ENCODE measurements around the gene ZNF230. TPM values are rescaled to one million over a fixed set of nuclear protein-coding genes. Genes with fewer than 3 reads are reported as not detected.

Gene ZNF230
- total RNA-seq, 1 donor from 2014 or later: 0.32 TPM

- H3K36me3 ChIP-seq: peaks cover 61 to 91% of the 10 kb centered on the region in 2 donors
- intact Hi-C loops (cut with DNase I): no loop called here
- no peak overlapping the region for H3K4me3 ChIP-seq
- no peaks in the 10 kb centered on the region for H3K27me3 ChIP-seq
- no peaks in the 10 kb centered on the region for H3K4me1 ChIP-seq
- peaks cover 5 to 50% of the 10 kb centered on the region in 2 donors for H3K9me3 ChIP-seq
- H3K27ac ChIP-seq: no peak overlapping the region
- TF ChIP-seq, protein P1, sequence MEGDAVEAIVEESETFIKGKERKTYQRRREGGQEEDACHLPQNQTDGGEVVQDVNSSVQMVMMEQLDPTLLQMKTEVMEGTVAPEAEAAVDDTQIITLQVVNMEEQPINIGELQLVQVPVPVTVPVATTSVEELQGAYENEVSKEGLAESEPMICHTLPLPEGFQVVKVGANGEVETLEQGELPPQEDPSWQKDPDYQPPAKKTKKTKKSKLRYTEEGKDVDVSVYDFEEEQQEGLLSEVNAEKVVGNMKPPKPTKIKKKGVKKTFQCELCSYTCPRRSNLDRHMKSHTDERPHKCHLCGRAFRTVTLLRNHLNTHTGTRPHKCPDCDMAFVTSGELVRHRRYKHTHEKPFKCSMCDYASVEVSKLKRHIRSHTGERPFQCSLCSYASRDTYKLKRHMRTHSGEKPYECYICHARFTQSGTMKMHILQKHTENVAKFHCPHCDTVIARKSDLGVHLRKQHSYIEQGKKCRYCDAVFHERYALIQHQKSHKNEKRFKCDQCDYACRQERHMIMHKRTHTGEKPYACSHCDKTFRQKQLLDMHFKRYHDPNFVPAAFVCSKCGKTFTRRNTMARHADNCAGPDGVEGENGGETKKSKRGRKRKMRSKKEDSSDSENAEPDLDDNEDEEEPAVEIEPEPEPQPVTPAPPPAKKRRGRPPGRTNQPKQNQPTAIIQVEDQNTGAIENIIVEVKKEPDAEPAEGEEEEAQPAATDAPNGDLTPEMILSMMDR (IDR thresholded peaks at IDR 0.05): no peak
- no peak for DNase-seq (ENCODE audit: low spot score in 2 of 2)
Measured at GRCh38 chr19:44059229-44059628, 56.5 kb downstream of the ZNF230 start.

DNA sequence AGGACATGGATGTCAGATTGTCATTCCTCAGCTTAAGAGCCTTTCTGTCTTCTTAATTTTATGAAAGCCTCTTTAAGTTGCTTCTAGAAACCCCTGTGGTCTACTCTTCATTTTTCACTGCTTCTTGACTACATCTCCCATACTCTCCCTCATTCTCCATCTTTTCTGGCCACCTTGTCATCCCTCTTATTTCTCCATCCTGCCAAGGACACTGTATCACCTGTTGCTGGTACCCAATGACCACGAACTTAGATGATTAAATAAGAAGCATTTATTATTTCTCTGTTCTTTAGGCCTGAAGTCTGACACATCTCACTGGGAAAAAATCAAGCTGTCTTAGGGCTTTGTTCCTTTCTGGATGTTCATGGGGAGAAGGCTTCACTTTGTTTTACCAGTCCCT is 58.3 kb downstream of the ZNF230 start:
- no peak overlapping the region for H3K27ac ChIP-seq
- peaks cover 14 to 68% of the 10 kb centered on the region in 2 donors for H3K9me3 ChIP-seq
- no peak for DNase-seq (ENCODE audit: low spot score in 2 of 2)
- H3K27me3 ChIP-seq: no peaks in the 10 kb centered on the region
- no peaks in the 10 kb centered on the region for H3K4me1 ChIP-seq
- no peak overlapping the region for H3K4me3 ChIP-seq
- peaks cover 69 to 95% of the 10 kb centered on the region in 2 donors for H3K36me3 ChIP-seq
- intact Hi-C loops (cut with DNase I): no loop called here
- TF ChIP-seq, protein P1 (IDR thresholded peaks at IDR 0.05): no peak

Other genes starting within 250 kb of the ZNF230 start
- gene SMG9, start 248.0 kb upstream of the ZNF230 start, total RNA-seq: 126 TPM
- gene KCNN4, start 222.0 kb upstream of the ZNF230 start, total RNA-seq: 2.3 TPM
- gene LYPD5, start 200.5 kb upstream of the ZNF230 start, total RNA-seq: not detected
- gene ZNF283, start 175.6 kb upstream of the ZNF230 start, total RNA-seq: not detected
- not detected for gene ZNF404, start 119.0 kb upstream of the ZNF230 start, total RNA-seq
- gene ZNF45, start 67.7 kb upstream of the ZNF230 start, total RNA-seq: 6.5 TPM
- 2.6 TPM for gene ZNF221, start 51.7 kb upstream of the ZNF230 start, total RNA-seq
- gene ZNF155, start 18.8 kb upstream of the ZNF230 start, total RNA-seq: not detected
- 0.43 TPM for gene ZNF222, start 22.4 kb downstream of the ZNF230 start, total RNA-seq
- gene ZNF223, start 49.1 kb downstream of the ZNF230 start, total RNA-seq: not detected
- 0.21 TPM for gene ZNF284, start 69.2 kb downstream of the ZNF230 start, total RNA-seq
- 119 TPM for gene ZNF224, start 91.4 kb downstream of the ZNF230 start, total RNA-seq
- 3.3 TPM for gene ZNF225, start 110.4 kb downstream of the ZNF230 start, total RNA-seq
- gene ZNF234, start 138.6 kb downstream of the ZNF230 start, total RNA-seq: 7.9 TPM
- gene ZNF226, start 162.1 kb downstream of the ZNF230 start, total RNA-seq: 4.7 TPM
- 7.1 TPM for gene ZNF227, start 209.6 kb downstream of the ZNF230 start, total RNA-seq